ENCODE results near the gene PLEKHA1. TPM values are rescaled to one million over a fixed set of nuclear protein-coding genes. Genes with fewer than 3 reads are reported as not detected.

PLEKHA1 gene
- polyA plus RNA-seq, 1 of the 3 experiments (the other 2 are of a cell fraction), result 8.4 TPM

GRCh38 chr10:122388287-122388997 is 13.9 kb downstream of the PLEKHA1 start:
- WGBS (ENCODE audit: low lambda C conversion rate), result 100% methylated on average over 1 of the region's 1 CpG
- H3K79me2 ChIP-seq (ENCODE audit: insufficient read depth), result peaks cover 70% of the 10 kb centered on the region
- no peak overlapping the region for H2AFZ ChIP-seq (ENCODE audit: low read depth)
- H3K4me1 ChIP-seq (ENCODE audit: control insufficient read depth in 1 of 2, insufficient read depth in 2 of 2, low read depth in 1 of 2, low read length in 1 of 2), result no peaks in the 10 kb centered on the region; a peak in 1 of 4 replicates
- POLR2A ChIA-PET, result no interaction called here
- H3K4me2 ChIP-seq, result no peak overlapping the region
- CTCF ChIA-PET, result interaction anchor here (1.4 kb wide), 1 partner anchor 177 kb away, joined by 4 read pairs; no protein-coding TSS in a partner anchor
- TF ChIP-seq CTCF (IDR thresholded peaks at IDR 0.05) (no peak), RXRA (IDR thresholded peaks at IDR 0.05; ENCODE audit: borderline replicate concordance, low read depth) (no peak), YY1 (IDR thresholded peaks at IDR 0.05; ENCODE audit: low read depth) (no peak), FOXJ3 (CRISPR knock-in tag; IDR thresholded peaks at IDR 0.05) (no peak), SIN3A (IDR thresholded peaks at IDR 0.05; ENCODE audit: borderline replicate concordance, low read depth, low read length) (no peak), GABPA (IDR thresholded peaks at IDR 0.05; ENCODE audit: low read depth) (no peak), ELF1 (IDR thresholded peaks at IDR 0.05) (no peak), RAD21 (IDR thresholded peaks at IDR 0.05; ENCODE audit: low read length) (no peak), USF1 (IDR thresholded peaks at IDR 0.05; ENCODE audit: borderline replicate concordance, low read depth) (no peak)
- TF ChIP-seq, protein P1, sequence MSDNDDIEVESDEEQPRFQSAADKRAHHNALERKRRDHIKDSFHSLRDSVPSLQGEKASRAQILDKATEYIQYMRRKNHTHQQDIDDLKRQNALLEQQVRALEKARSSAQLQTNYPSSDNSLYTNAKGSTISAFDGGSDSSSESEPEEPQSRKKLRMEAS (IDR thresholded peaks at IDR 0.05; ENCODE audit: low read depth), result no peak
- H3K9ac ChIP-seq, result no peak overlapping the region
- peaks cover 1% of the 10 kb centered on the region; the same call in 1 of the 2 replicates for H4K20me1 ChIP-seq (ENCODE audit: insufficient read depth)
- DNase-seq, result no peak
- H3K36me3 ChIP-seq (replicated peaks in 1 of 2; ENCODE audit: control insufficient read depth in 1 of 2, insufficient read depth in 2 of 2, low read length in 1 of 2), result peaks cover 5 to 18% of the 10 kb centered on the region in 2 experiments
- H3K27me3 ChIP-seq (ENCODE audit: insufficient read depth), result no peaks in the 10 kb centered on the region
- H3K27ac ChIP-seq (ENCODE audit: low read depth in 2 of 2, low read length in 1 of 2), result no peak overlapping the region
- no peaks in the 10 kb centered on the region for H3F3A ChIP-seq (replicated peaks; ENCODE audit: insufficient read depth)
- H3K9me3 ChIP-seq, result peaks cover 7% of the 10 kb centered on the region; the same call in 1 of the 2 replicates
- no peak overlapping the region for H3K4me3 ChIP-seq (ENCODE audit: low read depth in 2 of 2, low read length in 1 of 2)
- no peaks in the 10 kb centered on the region for H3K9me2 ChIP-seq

DNA sequence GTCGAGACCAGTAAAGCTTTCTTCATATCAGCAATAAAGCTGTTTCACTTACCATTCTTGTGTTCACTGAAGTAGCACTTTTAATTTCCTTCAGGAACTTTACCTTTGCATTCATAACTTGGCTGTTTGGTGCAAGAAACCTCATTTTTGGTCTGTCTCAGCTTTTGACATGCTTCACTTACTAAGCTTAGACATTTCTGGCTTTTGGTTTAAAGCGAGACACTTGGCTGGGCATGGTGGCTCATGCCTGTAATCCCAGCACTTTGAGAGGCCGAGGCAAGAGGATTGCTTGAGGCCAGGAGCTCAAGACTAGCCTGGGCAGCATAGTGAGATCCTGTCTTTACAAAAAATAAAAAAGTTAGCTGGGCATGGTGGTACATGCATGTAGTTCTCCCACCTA is 15.8 kb downstream of the PLEKHA1 start:
- Histone ChIP-seq H3K4me3 (ENCODE audit: low read depth in 2 of 2, low read length in 1 of 2) (no peak overlapping the region), H3K36me3 (replicated peaks in 1 of 2; ENCODE audit: control insufficient read depth in 1 of 2, insufficient read depth in 2 of 2, low read length in 1 of 2) (peaks cover 18 to 34% of the 10 kb centered on the region in 2 experiments), H3F3A (replicated peaks; ENCODE audit: insufficient read depth) (no peaks in the 10 kb centered on the region), H2AFZ (ENCODE audit: low read depth) (no peak overlapping the region), H3K4me2 (no peak overlapping the region), H3K9me2 (no peaks in the 10 kb centered on the region), H4K20me1 (ENCODE audit: insufficient read depth) (no peaks in the 10 kb centered on the region), H3K9me3 (peaks cover 7% of the 10 kb centered on the region; the same call in 1 of the 2 replicates), H3K27me3 (ENCODE audit: insufficient read depth) (no peaks in the 10 kb centered on the region), H3K79me2 (ENCODE audit: insufficient read depth) (peaks cover 62% of the 10 kb centered on the region), H3K9ac (no peak overlapping the region), H3K27ac (ENCODE audit: low read depth in 2 of 2, low read length in 1 of 2) (no peak overlapping the region), H3K4me1 (ENCODE audit: control insufficient read depth in 1 of 2, insufficient read depth in 2 of 2, low read depth in 1 of 2, low read length in 1 of 2) (no peaks in the 10 kb centered on the region; a peak in 1 of 4 replicates)
- no peak for DNase-seq
- CTCF ChIA-PET, result interaction anchor here (0.6 to 1.3 kb wide), 2 partner anchors 35 to 45 kb away, joined by 3 to 5 read pairs; no protein-coding TSS in a partner anchor
- WGBS (ENCODE audit: low lambda C conversion rate), result 98% methylated on average over 3 of the region's 3 CpGs
- POLR2A ChIA-PET, result no interaction called here
- TF ChIP-seq MXI1 (IDR thresholded peaks at IDR 0.05; ENCODE audit: low read depth, low read length) (no peak), RXRA (IDR thresholded peaks at IDR 0.05; ENCODE audit: borderline replicate concordance, low read depth) (no peak), CTCF (IDR thresholded peaks at IDR 0.05) (no peak), SMC3 (IDR thresholded peaks at IDR 0.05; ENCODE audit: low read depth, low read length) (no peak), GABPA (IDR thresholded peaks at IDR 0.05; ENCODE audit: low read depth) (no peak), MEF2A (IDR thresholded peaks at IDR 0.05; ENCODE audit: borderline replicate concordance, low read depth) (no peak), TCF12 (IDR thresholded peaks at IDR 0.05) (no peak), FOXJ3 (CRISPR knock-in tag; IDR thresholded peaks at IDR 0.05) (no peak)
- TF ChIP-seq, protein P1 (IDR thresholded peaks at IDR 0.05; ENCODE audit: low read depth), result no peak
